SK-N-SH treated with all-trans-retinoic acid at 6 μM for 48 hours (cell line): ENCODE results near the gene ATXN10.

Source experiments
- ATAC-seq: fragments of 200-7000 bp; cut with Tn5 transposase; 3 replicates; pipeline ENCODE4 v1.9.1; 2020; ENCODE audit warnings: mild to moderate bottlenecking, moderate library complexity
- ARNTL ChIP-seq: fragments of 450-650 bp; formaldehyde crosslinking; IDR thresholded peaks from 2 replicates; pipeline ENCODE4 v1.5.0; 2020; ENCODE audit warnings: low read depth, mild to moderate bottlenecking, moderate library complexity, borderline replicate concordance
- BACH2 ChIP-seq: fragments of 250-450 bp; sonication (Bioruptor Pico); IDR thresholded peaks from 2 replicates; pipeline ENCODE4 v1.9.0; 2021; ENCODE audit warnings: mild to moderate bottlenecking, borderline replicate concordance
- CSDC2 ChIP-seq: fragments of 250-450 bp; sonication (Bioruptor Pico); IDR thresholded peaks from 2 replicates; pipeline ENCODE4 v1.5.0; 2020; ENCODE audit warnings: mild to moderate bottlenecking, moderate library complexity
- CSRNP3 ChIP-seq: fragments of 250-450 bp; sonication (Bioruptor Pico); IDR thresholded peaks from 2 replicates; pipeline ENCODE4 v1.5.1; 2021; ENCODE audit warnings: mild to moderate bottlenecking, moderate library complexity
- ESRRG ChIP-seq: fragments of 250-450 bp; sonication (Bioruptor Pico); IDR thresholded peaks from 2 replicates; pipeline ENCODE4 v1.6.1; 2021; ENCODE audit warnings: mild to moderate bottlenecking
- GLIS3 ChIP-seq: fragments of 250-450 bp; sonication (Bioruptor Pico); IDR thresholded peaks from 2 replicates; pipeline ENCODE4 v1.5.0; 2020; ENCODE audit warnings: mild to moderate bottlenecking, moderate library complexity
- OSR1 ChIP-seq: fragments of 250-450 bp; sonication (Bioruptor Pico); IDR thresholded peaks from 2 replicates; pipeline ENCODE4 v1.8.0; 2022; ENCODE audit warnings: moderate library complexity, mild to moderate bottlenecking, inconsistent platforms
- PATZ1 ChIP-seq: fragments of 250-450 bp; sonication (Bioruptor Pico); IDR thresholded peaks from 2 replicates; pipeline ENCODE4 v1.8.0; 2020; ENCODE audit warnings: mild to moderate bottlenecking, moderate library complexity, borderline replicate concordance
- RARB ChIP-seq: fragments of 250-450 bp; sonication (Bioruptor Pico); IDR thresholded peaks from 2 replicates; pipeline ENCODE4 v1.8.0; 2021; ENCODE audit warnings: mild to moderate bottlenecking, moderate library complexity
- TCF4 ChIP-seq: fragments of 250-450 bp; sonication (Bioruptor Pico); IDR thresholded peaks from 2 replicates; pipeline ENCODE4 v1.8.0; 2021; ENCODE audit warnings: mild to moderate bottlenecking, moderate library complexity, borderline replicate concordance
- TOX ChIP-seq: fragments of 250-450 bp; sonication (Bioruptor Pico); IDR thresholded peaks from 2 replicates; pipeline ENCODE4 v1.8.0; 2021; ENCODE audit warnings: mild to moderate bottlenecking, moderate library complexity, borderline replicate concordance
- ZC3H10 ChIP-seq: fragments of 250-450 bp; sonication (Bioruptor Pico); IDR thresholded peaks from 2 replicates; pipeline ENCODE4 v1.5.1; 2021; ENCODE audit warnings: mild to moderate bottlenecking, moderate library complexity
- ZFP3 ChIP-seq: fragments of 250-450 bp; sonication (Bioruptor Pico); IDR thresholded peaks from 2 replicates; pipeline ENCODE4 v1.5.0; 2020; ENCODE audit warnings: mild to moderate bottlenecking, moderate library complexity
- ZFP30 ChIP-seq: fragments of 450-650 bp; formaldehyde crosslinking; IDR thresholded peaks from 2 replicates; pipeline ENCODE4 v1.5.0; 2022; ENCODE audit warnings: mild to moderate bottlenecking, moderate library complexity
- ZNF565 ChIP-seq: fragments of 450-650 bp; formaldehyde crosslinking; conservative IDR thresholded peaks from 2 replicates; pipeline ENCODE4 v1.5.0; 2020; ENCODE audit warnings: low read depth, mild to moderate bottlenecking, moderate library complexity
- ZNF70 ChIP-seq: fragments of 450-650 bp; formaldehyde crosslinking; IDR thresholded peaks from 2 replicates; pipeline ENCODE4 v1.5.0; 2020; ENCODE audit warnings: mild to moderate bottlenecking, moderate library complexity
- TF ChIP-seq, protein P1 (sequence below): fragments of 250-450 bp; sonication (Bioruptor Pico); IDR thresholded peaks from 2 replicates; pipeline ENCODE4 v1.5.1; 2020; ENCODE audit warnings: low read depth, mild to moderate bottlenecking, moderate library complexity
- TF ChIP-seq, protein P2 (sequence below): fragments of 250-450 bp; sonication (Bioruptor Pico); IDR thresholded peaks from 2 replicates; pipeline ENCODE4 v1.5.0; 2020; ENCODE audit warnings: mild to moderate bottlenecking, moderate library complexity
- TF ChIP-seq, protein P3 (sequence below): fragments of 250-450 bp; sonication (Bioruptor Pico); IDR thresholded peaks from 2 replicates; pipeline ENCODE4 v1.8.0; 2021; ENCODE audit warnings: low read depth, mild to moderate bottlenecking, moderate library complexity, borderline replicate concordance

The ATXN10 gene

DNA sequence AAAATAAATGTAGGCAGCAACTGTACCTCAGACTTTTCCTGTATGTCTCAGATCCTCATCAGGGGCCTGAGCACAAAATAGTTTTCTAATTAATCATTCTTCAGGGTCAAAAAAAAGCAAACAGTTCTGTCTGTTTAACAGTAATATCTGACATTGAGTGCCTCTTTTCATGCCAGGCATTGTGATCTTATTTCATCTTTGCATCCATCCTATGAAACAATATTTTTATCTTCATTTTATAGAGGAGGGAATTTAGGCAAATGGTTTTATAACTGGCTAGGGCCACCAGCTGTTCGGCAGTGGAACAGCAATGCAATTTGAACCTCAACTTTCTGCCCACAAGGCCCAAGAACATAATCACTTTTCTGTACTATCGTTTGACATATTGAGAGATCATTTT is 159.8 kb downstream of the ATXN10 start (continued):
- no peak for TF ChIP-seq ZNF70
- no peak for TF ChIP-seq GLIS3
- TF ChIP-seq ZFP30 (CRISPR knock-in tag), result no peak
- TF ChIP-seq BACH2 (CRISPR knock-in tag), result no peak
- TF ChIP-seq ZNF565 (CRISPR knock-in tag), result no peak
- TF ChIP-seq PATZ1 (CRISPR knock-in tag), result no peak
- TF ChIP-seq TCF4 (CRISPR knock-in tag), result no peak
- no peak for TF ChIP-seq OSR1
- TF ChIP-seq ZFP3, result no peak
- TF ChIP-seq TOX (CRISPR knock-in tag), result no peak
- TF ChIP-seq ARNTL (CRISPR knock-in tag), result no peak
- TF ChIP-seq, protein P1, sequence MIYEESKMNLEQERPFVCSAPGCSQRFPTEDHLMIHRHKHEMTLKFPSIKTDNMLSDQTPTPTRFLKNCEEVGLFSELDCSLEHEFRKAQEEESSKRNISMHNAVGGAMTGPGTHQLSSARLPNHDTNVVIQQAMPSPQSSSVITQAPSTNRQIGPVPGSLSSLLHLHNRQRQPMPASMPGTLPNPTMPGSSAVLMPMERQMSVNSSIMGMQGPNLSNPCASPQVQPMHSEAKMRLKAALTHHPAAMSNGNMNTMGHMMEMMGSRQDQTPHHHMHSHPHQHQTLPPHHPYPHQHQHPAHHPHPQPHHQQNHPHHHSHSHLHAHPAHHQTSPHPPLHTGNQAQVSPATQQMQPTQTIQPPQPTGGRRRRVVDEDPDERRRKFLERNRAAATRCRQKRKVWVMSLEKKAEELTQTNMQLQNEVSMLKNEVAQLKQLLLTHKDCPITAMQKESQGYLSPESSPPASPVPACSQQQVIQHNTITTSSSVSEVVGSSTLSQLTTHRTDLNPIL (CRISPR knock-in tag), result no peak
- TF ChIP-seq ZC3H10 (CRISPR knock-in tag), result no peak

- ATAC-seq, result no peak
- TF ChIP-seq OSR1, result no peak
Measured at GRCh38 chr22:45832180-45832579, 160.5 kb downstream of the ATXN10 start.

DNA sequence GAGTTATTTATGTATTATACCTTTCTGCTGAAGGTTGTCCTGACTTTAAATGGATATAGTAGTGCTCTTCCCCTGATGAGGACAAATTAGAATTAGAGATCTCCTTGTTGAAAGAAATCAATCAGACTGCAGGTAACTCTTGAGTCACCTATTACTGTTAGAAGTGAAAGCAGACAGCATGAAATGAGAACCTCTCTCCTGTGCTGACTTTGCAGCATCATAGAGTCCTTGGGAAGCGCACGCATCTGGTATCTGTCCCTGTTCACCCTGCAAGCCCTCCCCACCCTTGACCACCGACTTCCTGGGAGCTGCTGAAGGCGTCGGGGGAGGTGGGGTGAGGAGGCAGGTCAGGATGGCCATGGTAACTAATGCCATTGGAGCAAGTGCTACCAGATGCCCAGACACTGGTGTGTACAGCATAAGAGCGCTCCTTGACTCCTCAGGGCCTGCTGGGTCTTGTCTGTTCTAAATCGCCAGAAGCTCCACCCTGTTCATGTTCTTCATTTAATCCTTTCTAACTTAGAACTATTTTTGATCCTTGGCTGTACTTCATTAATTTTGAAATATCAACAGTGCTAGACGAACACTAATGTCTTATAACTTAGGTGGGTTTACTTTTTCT is 161.4 kb downstream of the ATXN10 start:
- TF ChIP-seq CSRNP3 (CRISPR knock-in tag) (no peak), GLIS3 (no peak)
- TF ChIP-seq, all 23 proteins: peak for 0
- no peak for ATAC-seq

GRCh38 chr22:45833613-45834012 is 162.0 kb downstream of the ATXN10 start:
- TF ChIP-seq ARNTL (CRISPR knock-in tag), result no peak
- TF ChIP-seq ESRRG (CRISPR knock-in tag), result no peak
- TF ChIP-seq CSRNP3 (CRISPR knock-in tag), result no peak
- no peak for TF ChIP-seq ZC3H10 (CRISPR knock-in tag)
- TF ChIP-seq, protein P2, sequence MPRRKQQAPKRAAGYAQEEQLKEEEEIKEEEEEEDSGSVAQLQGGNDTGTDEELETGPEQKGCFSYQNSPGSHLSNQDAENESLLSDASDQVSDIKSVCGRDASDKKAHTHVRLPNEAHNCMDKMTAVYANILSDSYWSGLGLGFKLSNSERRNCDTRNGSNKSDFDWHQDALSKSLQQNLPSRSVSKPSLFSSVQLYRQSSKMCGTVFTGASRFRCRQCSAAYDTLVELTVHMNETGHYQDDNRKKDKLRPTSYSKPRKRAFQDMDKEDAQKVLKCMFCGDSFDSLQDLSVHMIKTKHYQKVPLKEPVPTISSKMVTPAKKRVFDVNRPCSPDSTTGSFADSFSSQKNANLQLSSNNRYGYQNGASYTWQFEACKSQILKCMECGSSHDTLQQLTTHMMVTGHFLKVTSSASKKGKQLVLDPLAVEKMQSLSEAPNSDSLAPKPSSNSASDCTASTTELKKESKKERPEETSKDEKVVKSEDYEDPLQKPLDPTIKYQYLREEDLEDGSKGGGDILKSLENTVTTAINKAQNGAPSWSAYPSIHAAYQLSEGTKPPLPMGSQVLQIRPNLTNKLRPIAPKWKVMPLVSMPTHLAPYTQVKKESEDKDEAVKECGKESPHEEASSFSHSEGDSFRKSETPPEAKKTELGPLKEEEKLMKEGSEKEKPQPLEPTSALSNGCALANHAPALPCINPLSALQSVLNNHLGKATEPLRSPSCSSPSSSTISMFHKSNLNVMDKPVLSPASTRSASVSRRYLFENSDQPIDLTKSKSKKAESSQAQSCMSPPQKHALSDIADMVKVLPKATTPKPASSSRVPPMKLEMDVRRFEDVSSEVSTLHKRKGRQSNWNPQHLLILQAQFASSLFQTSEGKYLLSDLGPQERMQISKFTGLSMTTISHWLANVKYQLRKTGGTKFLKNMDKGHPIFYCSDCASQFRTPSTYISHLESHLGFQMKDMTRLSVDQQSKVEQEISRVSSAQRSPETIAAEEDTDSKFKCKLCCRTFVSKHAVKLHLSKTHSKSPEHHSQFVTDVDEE (CRISPR knock-in tag), result no peak
- TF ChIP-seq BACH2 (CRISPR knock-in tag), result no peak
- no peak for TF ChIP-seq OSR1
- no peak for TF ChIP-seq ZNF565 (CRISPR knock-in tag)
- TF ChIP-seq GLIS3, result no peak
- TF ChIP-seq, protein P3, sequence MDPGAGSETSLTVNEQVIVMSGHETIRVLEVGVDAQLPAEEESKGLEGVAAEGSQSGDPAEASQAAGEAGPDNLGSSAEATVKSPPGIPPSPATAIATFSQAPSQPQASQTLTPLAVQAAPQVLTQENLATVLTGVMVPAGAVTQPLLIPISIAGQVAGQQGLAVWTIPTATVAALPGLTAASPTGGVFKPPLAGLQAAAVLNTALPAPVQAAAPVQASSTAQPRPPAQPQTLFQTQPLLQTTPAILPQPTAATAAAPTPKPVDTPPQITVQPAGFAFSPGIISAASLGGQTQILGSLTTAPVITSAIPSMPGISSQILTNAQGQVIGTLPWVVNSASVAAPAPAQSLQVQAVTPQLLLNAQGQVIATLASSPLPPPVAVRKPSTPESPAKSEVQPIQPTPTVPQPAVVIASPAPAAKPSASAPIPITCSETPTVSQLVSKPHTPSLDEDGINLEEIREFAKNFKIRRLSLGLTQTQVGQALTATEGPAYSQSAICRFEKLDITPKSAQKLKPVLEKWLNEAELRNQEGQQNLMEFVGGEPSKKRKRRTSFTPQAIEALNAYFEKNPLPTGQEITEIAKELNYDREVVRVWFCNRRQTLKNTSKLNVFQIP (CRISPR knock-in tag), result no peak
- TF ChIP-seq ZNF70, result no peak
- no peak for TF ChIP-seq TOX (CRISPR knock-in tag)
- TF ChIP-seq TCF4 (CRISPR knock-in tag), result no peak
- TF ChIP-seq CSDC2, result no peak
- no peak for TF ChIP-seq RARB (CRISPR knock-in tag)
- no peak for TF ChIP-seq PATZ1 (CRISPR knock-in tag)
- ATAC-seq, result no peak
